ENCODE measurements around the gene ZBTB4.

ZBTB4 gene

DNA sequence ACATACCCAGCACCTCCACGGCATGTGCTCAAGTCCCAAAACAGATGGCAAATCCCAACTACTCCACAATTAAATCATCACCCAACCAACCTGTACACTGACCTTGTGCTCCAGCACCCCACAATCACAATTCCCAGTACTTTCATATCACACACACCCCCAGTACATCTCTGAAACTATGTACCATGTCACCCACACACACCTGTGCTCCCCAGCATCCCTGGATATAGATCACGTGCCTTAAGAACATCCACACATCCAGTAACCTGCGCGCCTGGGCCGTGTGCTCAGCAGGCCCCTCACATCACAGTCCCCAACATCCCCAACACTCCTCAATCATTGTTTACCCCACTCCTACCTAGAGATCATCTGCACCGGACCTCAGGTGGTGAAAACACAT lies 69.7 kb downstream of the ZBTB4 start:
- no peak for FAIRE-seq
- DNase-seq (ENCODE audit: insufficient read length), result no peak
- no peak for TF ChIP-seq TAF1 (IDR thresholded peaks at IDR 0.05; ENCODE audit: borderline replicate concordance, low read depth, low read length)
- no peak for TF ChIP-seq POLR2AphosphoS5 (IDR thresholded peaks at IDR 0.05; ENCODE audit: low read depth, low read length)
- TF ChIP-seq POLR2A (IDR thresholded peaks at IDR 0.05; ENCODE audit: low read depth, low read length), result no peak
